NK-92 (cell line): Measurements from ENCODE around the gene ZMYM4.
"Not testable (repeated sequence)": the region's sequence is repeated elsewhere in the genome, so short reads cannot be mapped to it uniquely, and the experiment has no call there.

ENCODE experiments used
- DNase-seq: peaks from one replicate; lab custom pipeline; 2025; ENCODE audit not compliant: unreplicated experiment; lab: John Stamatoyannopoulos, UW

ZMYM4 gene

GRCh38 chr1:35320937-35321336 lies 52.4 kb downstream of the ZMYM4 start:
- no peak for DNase-seq

GRCh38 chr1:35324486-35324885 lies 56.0 kb downstream of the ZMYM4 start:
- DNase-seq: no peak

GRCh38 chr1:35326246-35326866 lies 57.8 kb downstream of the ZMYM4 start:
- no peak for DNase-seq

GRCh38 chr1:35331618-35332017 lies 63.1 kb downstream of the ZMYM4 start:
- not testable (repeated sequence) for DNase-seq

- no peak for DNase-seq
Observed at GRCh38 chr1:35334485-35334884, 66.0 kb downstream of the ZMYM4 start.

GRCh38 chr1:35340519-35340918 lies 72.0 kb downstream of the ZMYM4 start:
- DNase-seq: no peak

GRCh38 chr1:35345439-35345981 lies 77.0 kb downstream of the ZMYM4 start:
- DNase-seq: no peak

GRCh38 chr1:35350872-35351271 lies 82.4 kb downstream of the ZMYM4 start:
- DNase-seq: no peak

- DNase-seq: no peak
Observed at GRCh38 chr1:35359995-35360394, 91.5 kb downstream of the ZMYM4 start.

- DNase-seq: no peak
Observed at GRCh38 chr1:35361638-35362037, 93.1 kb downstream of the ZMYM4 start.

GRCh38 chr1:35364741-35365140 lies 96.2 kb downstream of the ZMYM4 start:
- no peak for DNase-seq

GRCh38 chr1:35367914-35368313 lies 99.4 kb downstream of the ZMYM4 start:
- DNase-seq: no peak

- no peak for DNase-seq
Observed at GRCh38 chr1:35369922-35370671, 101.6 kb downstream of the ZMYM4 start.

- DNase-seq: no peak
Observed at GRCh38 chr1:35371506-35371905, 103.0 kb downstream of the ZMYM4 start.

GRCh38 chr1:35377555-35377954 lies 109.0 kb downstream of the ZMYM4 start:
- no peak for DNase-seq

GRCh38 chr1:35379317-35380000 lies 111.0 kb downstream of the ZMYM4 start:
- no peak for DNase-seq

- not testable (repeated sequence) for DNase-seq
Observed at GRCh38 chr1:35380111-35380510, 111.6 kb downstream of the ZMYM4 start.

- no peak for DNase-seq
Observed at GRCh38 chr1:35382107-35382506, 113.6 kb downstream of the ZMYM4 start.

GRCh38 chr1:35386290-35386689 lies 117.8 kb downstream of the ZMYM4 start:
- DNase-seq: no peak

- DNase-seq: no peak
Observed at GRCh38 chr1:35386959-35387358, 118.5 kb downstream of the ZMYM4 start.

- no peak for DNase-seq
Observed at GRCh38 chr1:35390600-35391494, 122.3 kb downstream of the ZMYM4 start.
